Stomach (tissue), 9 donors: ENCODE measurements around the gene SRP68. TPM values are rescaled to one million over a fixed set of nuclear protein-coding genes. Genes with fewer than 3 reads are reported as not detected.
"Not testable (repeated sequence)": the region's sequence is repeated elsewhere in the genome, so short reads cannot be mapped to it uniquely, and the experiment has no call there.

Source experiments
- DNase-seq, 2 donors: peaks; one replicate each; pipeline versions ENCODE4 v3.0.0 to v3.0.0-alpha.2; 2013 to 2019
- H3K27ac ChIP-seq, 5 donors: fragments of 200-600 bp in 4 of 5; sonication (generic) in 4 of 5; one replicate each; pipeline ENCODE4 v1.5.1; 2013 to 2019; ENCODE audit warnings: mild to moderate bottlenecking in 1 of 5, moderate library complexity in 1 of 5
- H3K27me3 ChIP-seq, 3 donors: fragments of 200-600 bp; sonication (generic); one replicate each; pipeline ENCODE4 v1.5.1; 2017 to 2019; ENCODE audit warnings: mixed run types in 1 of 3
- H3K36me3 ChIP-seq, 4 donors: fragments of 200-600 bp; sonication (generic); 1 replicate in 3 of 4; 2 replicates in 1 of 4; pipeline ENCODE4 v1.5.1; 2016 to 2019
- H3K4me1 ChIP-seq, 4 donors: fragments of 200-600 bp; sonication (generic); one replicate each; pipeline ENCODE4 v1.5.1; 2016 to 2019
- H3K4me3 ChIP-seq, 4 donors: fragments of 200-600 bp; sonication (generic) in 3 of 4; one replicate each; pipeline ENCODE4 v1.5.1; 2016 to 2019; ENCODE audit warnings: mild to moderate bottlenecking in 1 of 4
- H3K9me3 ChIP-seq, 4 donors: fragments of 200-600 bp; sonication (generic); one replicate each; pipeline ENCODE4 v1.5.1; 2016 to 2019
- EP300 ChIP-seq: sonication (generic); formaldehyde crosslinking; IDR thresholded peaks from one replicate; pipeline ENCODE4 v1.6.1; 2017; ENCODE audit warnings: antibody characterized with exemption
- POLR2A ChIP-seq, 4 donors: fragments of 450-650 bp; IDR thresholded peaks; one replicate each; pipeline ENCODE4 v1.6.1; 2016; ENCODE audit warnings: antibody characterized with exemption in 4 of 4, control low read depth in 2 of 4, mild to moderate bottlenecking in 1 of 4, moderate library complexity in 1 of 4
- POLR2AphosphoS5 ChIP-seq, 3 donors: sonication (generic); formaldehyde crosslinking; IDR thresholded peaks; one replicate each; pipeline ENCODE4 v1.6.1; 2016; ENCODE audit warnings: antibody characterized with exemption in 3 of 3
- WGBS, 5 donors: extraction: QIAGEN DNeasy Blood & Tissue Kit in 3 of 5; methylation state at CpG; one replicate each; pipeline versions ENCODE4 v1.1.5 to v1.1.7; 2013 to 2018; 5-methylcytosine and 5-hydroxymethylcytosine counted together
- intact Hi-C: fragments of 100-400 bp; cut with DNase I; formaldehyde crosslinking; loops from one replicate; pipeline ENCODE4 v1.15.1; 2023; ENCODE audit warnings: low total_unique reads
- polyA plus RNA-seq, 3 donors: library from polyadenylated mRNA; stranded (reverse); fragments of 200-250 nt; gene quantifications; one replicate each; pipeline ENCODE4 v1.2.3, GENCODE V29; 2013
- total RNA-seq, 5 donors: library from RNA; depleted of rRNA; stranded (reverse); fragments of >200 nt; gene quantifications; one replicate each; pipeline versions ENCODE4 v1.1.0 to v1.2.3, GENCODE V29; 2014 to 2016
- TF ChIP-seq, protein P1 (sequence below), 7 experiments: fragments of 450-650 bp in 4 of 7; fragments of 200-600 bp in 3 of 7; sonication (generic) in 3 of 7; IDR thresholded peaks; one replicate each; pipeline ENCODE4 v1.5.1; 2016 to 2019; ENCODE audit warnings: antibody characterized with exemption in 7 of 7, control low read depth in 2 of 7, mild to moderate bottlenecking in 1 of 7
- donor health status: healthy with polysubstance abuse.
- donor health status: Bipolar disorder and iron deficiency.
- donor health status: healthy.

Gene SRP68
- total and polyA plus RNA-seq, 8 donors: 24.6 to 49.8 (median 42.9) TPM

DNA sequence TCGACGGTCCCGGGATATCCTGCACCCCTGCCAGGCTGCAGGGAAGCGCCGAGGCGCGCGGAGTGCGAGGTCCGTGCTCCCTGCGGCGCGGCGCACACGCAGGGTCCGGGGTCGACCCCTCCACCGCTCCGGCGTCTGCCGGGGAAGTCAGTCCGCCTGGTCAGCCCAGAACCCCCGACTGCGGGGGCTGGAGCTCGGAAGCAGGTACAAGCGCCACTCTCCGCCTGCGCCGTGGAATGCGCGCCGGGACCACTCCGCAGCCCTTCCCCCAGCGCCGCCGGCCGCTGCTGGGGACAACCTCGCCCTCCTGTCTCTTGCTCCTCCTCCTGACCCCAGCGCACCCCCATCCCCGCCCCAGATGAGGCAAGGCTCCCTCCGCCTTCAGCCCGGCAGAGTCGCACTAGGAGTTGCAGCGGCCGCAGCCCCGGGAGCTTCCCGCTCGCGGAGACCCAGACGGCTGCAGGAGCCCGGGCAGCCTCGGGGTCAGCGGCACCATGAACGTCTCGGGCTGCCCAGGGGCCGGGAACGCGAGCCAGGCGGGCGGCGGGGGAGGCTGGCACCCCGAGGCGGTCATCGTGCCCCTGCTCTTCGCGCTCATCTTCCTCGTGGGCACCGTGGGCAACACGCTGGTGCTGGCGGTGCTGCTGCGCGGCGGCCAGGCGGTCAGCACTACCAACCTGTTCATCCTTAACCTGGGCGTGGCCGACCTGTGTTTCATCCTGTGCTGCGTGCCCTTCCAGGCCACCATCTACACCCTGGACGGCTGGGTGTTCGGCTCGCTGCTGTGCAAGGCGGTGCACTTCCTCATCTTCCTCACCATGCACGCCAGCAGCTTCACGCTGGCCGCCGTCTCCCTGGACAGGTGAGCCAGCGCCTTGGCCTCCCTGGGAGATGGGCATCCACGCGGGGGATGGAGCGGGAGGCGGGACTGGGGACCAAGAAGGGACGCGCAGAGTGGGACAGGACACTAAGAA lies 2.4 kb upstream of the SRP68 start, which contains the start of gene GALR2:
GALR2 (plus strand) TSS at position 392 of the 974 bp plus-strand sequence; CDS start at position 495, 103 bp downstream.
- Histone ChIP-seq H3K4me1 (peaks cover 47 to 75% (median 69%) of the 10 kb centered on the region in 4 donors), H3K27me3 (peaks cover 40 to 64% (median 62%) of the 10 kb centered on the region in 3 donors), H3K9me3 (no peaks in the 10 kb centered on the region), H3K36me3 (peaks cover 0 to 8% (median 6%) of the 10 kb centered on the region in 4 donors), H3K4me3 (peak within 1 kb of the TSS in 3 of 4 donors; percentile 1 to 36 (median 12)), H3K27ac (no peak within 1 kb of the TSS)
- 4 to 8% (median 4%) methylated on average over 33 to 92 of the region's 92 CpGs for WGBS, 5 donors
- intact Hi-C loops: no loop called here
- TF ChIP-seq POLR2AphosphoS5 (IDR thresholded peaks at IDR 0.05) (no peak), POLR2A (IDR thresholded peaks at IDR 0.05) (no peak)
- TF ChIP-seq, protein P1, sequence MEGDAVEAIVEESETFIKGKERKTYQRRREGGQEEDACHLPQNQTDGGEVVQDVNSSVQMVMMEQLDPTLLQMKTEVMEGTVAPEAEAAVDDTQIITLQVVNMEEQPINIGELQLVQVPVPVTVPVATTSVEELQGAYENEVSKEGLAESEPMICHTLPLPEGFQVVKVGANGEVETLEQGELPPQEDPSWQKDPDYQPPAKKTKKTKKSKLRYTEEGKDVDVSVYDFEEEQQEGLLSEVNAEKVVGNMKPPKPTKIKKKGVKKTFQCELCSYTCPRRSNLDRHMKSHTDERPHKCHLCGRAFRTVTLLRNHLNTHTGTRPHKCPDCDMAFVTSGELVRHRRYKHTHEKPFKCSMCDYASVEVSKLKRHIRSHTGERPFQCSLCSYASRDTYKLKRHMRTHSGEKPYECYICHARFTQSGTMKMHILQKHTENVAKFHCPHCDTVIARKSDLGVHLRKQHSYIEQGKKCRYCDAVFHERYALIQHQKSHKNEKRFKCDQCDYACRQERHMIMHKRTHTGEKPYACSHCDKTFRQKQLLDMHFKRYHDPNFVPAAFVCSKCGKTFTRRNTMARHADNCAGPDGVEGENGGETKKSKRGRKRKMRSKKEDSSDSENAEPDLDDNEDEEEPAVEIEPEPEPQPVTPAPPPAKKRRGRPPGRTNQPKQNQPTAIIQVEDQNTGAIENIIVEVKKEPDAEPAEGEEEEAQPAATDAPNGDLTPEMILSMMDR (IDR thresholded peaks at IDR 0.05): no peak
- DNase-seq: no peak

DNA sequence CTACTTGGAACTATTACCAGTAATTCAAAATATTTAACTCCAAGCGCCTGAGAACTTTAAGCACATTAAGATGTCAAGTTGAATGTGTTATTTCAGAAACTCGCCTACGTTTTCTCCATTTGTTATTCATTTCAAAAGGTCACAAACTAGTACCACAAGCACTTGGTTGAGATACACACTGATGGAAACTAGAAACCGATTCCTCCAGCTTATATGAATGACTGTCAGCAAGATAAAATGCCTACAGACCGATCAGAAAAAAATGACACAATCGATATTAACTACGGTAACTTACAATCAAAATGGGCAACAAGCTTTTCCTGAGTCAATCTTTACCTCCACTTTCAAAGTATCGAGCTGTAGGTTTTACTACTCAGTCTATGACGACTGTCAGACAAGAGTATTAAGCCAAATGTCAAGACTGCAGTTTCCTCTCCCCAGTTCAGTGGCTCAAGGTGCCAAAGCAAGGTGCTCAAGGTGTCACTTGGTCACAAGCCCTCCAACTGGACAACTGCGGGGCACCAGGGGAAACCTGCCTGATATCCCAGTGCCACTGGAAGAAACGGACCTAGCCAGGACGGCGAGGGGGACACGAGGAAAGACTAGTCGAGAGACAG lies 678 bp downstream of the SRP68 start:
- no peak for DNase-seq
- WGBS, 5 donors: 4 to 10% (median 7%) methylated on average over 15 of the region's 15 CpGs
- intact Hi-C loops: no loop called here
- Histone ChIP-seq H3K27me3 (peaks cover 31 to 34% (median 32%) of the 10 kb centered on the region in 3 donors), H3K9me3 (no peaks in the 10 kb centered on the region), H3K27ac (peak overlapping the region; percentile 67 to 86 (median 82)), H3K4me1 (peaks cover 40 to 69% (median 59%) of the 10 kb centered on the region in 4 donors), H3K4me3 (peak overlapping the region; percentile 71 to 95 (median 88)), H3K36me3 (peaks cover 16 to 38% (median 36%) of the 10 kb centered on the region in 4 donors)
- TF ChIP-seq EP300 (no peak), POLR2AphosphoS5 (IDR thresholded peaks at IDR 0.05) (no peak), POLR2A (IDR thresholded peaks at IDR 0.05) (no peak)
- TF ChIP-seq, protein P1 (IDR thresholded peaks at IDR 0.05): no peak

DNA sequence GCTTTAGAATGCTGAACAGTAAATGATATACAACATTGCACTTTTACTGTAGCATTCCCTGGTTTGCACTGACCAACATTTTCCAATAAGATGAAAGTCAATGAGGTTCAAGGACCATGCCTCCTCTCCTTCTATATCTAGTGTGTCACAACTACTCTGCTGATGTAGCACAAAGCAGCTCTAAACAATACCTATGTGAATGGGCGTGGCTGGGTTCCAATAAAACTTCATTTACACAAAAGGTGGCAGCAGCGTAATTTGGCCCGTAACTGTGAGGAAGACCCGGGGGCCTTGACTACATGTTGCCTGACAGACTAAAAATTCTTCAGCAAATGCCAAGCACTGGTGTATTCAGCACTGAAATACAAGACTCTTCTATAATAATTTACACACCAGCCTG lies 6.5 kb downstream of the SRP68 start:
- no peak for TF ChIP-seq POLR2A (IDR thresholded peaks at IDR 0.05)
- no peak for TF ChIP-seq EP300
- TF ChIP-seq, protein P1 (IDR thresholded peaks at IDR 0.05): no peak
- TF ChIP-seq POLR2AphosphoS5 (IDR thresholded peaks at IDR 0.05): no peak
- Histone ChIP-seq H3K9me3 (no peaks in the 10 kb centered on the region), H3K4me1 (peaks cover 6 to 22% (median 15%) of the 10 kb centered on the region in 4 donors), H3K27me3 (no peaks in the 10 kb centered on the region), H3K27ac (no peak overlapping the region), H3K4me3 (no peak overlapping the region), H3K36me3 (peaks cover 64 to 93% (median 91%) of the 10 kb centered on the region in 4 donors)
- no peak for DNase-seq
- intact Hi-C loops: no loop called here
- WGBS, 5 donors: 77 to 84% (median 79%) methylated on average over 4 of the region's 4 CpGs

DNA sequence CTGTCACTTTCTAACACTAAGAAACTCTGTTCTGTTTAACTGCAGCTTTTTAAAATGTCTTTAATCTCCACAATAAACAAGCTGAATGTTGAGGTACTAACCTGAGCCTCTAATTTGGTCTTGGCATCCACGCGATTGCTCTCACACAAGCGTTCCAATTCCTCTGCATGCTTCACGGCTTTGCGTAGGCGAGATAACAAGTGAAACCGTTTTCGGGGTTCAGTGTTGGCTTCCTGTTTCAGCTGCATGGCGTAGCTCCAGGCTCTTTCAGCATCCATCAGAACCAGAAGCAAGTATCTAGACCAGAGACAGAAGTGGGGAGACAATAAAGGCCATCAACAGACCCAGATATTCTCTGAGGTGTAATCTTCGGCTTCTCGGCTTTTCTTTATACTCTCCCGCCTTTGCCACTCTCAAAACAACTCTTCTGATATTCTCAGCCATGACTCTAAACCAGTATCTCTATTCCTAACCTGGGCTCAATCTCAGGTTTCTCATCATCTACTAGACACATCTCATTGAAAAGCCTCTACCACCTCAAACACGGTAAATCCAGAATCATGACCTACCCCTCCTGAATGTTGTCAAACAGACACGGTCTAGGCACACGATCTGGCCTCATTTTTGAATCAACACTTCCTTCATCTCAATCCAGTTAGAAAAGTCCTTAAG lies 8.3 kb downstream of the SRP68 start:
- Histone ChIP-seq H3K36me3 (peaks cover 77 to 97% (median 96%) of the 10 kb centered on the region in 4 donors), H3K9me3 (no peaks in the 10 kb centered on the region), H3K27me3 (no peaks in the 10 kb centered on the region), H3K4me1 (peaks cover 0 to 5% (median under 1%) of the 10 kb centered on the region in 4 donors), H3K4me3 (no peak overlapping the region), H3K27ac (no peak overlapping the region)
- 83 to 87% (median 86%) methylated on average over 15 of the region's 15 CpGs for WGBS, 5 donors
- no peak for DNase-seq
- TF ChIP-seq, protein P1 (IDR thresholded peaks at IDR 0.05): no peak
- no peak for TF ChIP-seq POLR2A (IDR thresholded peaks at IDR 0.05)
- no peak for TF ChIP-seq EP300
- no peak for TF ChIP-seq POLR2AphosphoS5 (IDR thresholded peaks at IDR 0.05)
- intact Hi-C loops: no loop called here

DNA sequence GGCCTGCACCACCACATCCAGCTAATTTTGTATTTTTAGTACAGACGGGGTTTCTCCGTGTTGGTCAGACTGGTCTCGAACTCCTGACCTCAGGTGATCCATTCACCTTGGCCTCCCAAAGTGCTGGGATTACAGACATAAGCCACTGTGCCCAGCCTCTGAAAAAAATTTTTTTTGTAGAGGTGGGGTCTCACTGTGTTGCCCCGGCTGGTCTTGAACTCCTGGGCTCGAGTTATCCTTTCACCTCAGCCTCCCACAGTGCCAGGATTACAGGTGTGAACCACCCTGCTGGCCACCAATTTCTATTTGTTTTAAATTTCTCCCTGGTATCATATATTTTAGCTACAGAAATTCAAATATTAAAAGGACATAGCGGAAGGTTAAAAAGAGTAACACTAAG lies 14.1 kb downstream of the SRP68 start:
- WGBS, 5 donors: 76 to 96% (median 91%) methylated on average over 6 of the region's 6 CpGs
- intact Hi-C loops, H3K27me3 ChIP-seq, DNase-seq, H3K27ac ChIP-seq, H3K4me3 ChIP-seq, H3K9me3 ChIP-seq: not testable (repeated sequence)
- H3K4me1 ChIP-seq: peaks cover 0 to 19% (median 4%) of the 10 kb centered on the region in 4 donors
- peaks cover 75 to 97% (median 96%) of the 10 kb centered on the region in 4 donors for H3K36me3 ChIP-seq
